CD14-positive monocyte (primary cell): ENCODE measurements around the gene PPT2. TPM values are rescaled to one million over a fixed set of nuclear protein-coding genes. Genes with fewer than 3 reads are reported as not detected.

ENCODE experiments used
- DNase-seq, 3 donors: peaks; one replicate each; pipeline ENCODE4 v3.0.0-alpha.2; 2011 to 2022
- H2AFZ ChIP-seq: 2 replicates; pipeline ENCODE4 v1.6.0; 2012; ENCODE audit warnings: mild to moderate bottlenecking, low read depth, low read length, inconsistent platforms; ENCODE audit not compliant: insufficient read depth, poor library complexity, severe bottlenecking
- H3K27ac ChIP-seq, 2 donors: 1 replicate in 1 of 2; 2 replicates in 1 of 2; pipeline ENCODE4 v1.5.1; 2012 to 2013; ENCODE audit warnings: low read length in 2 of 2, control low read depth in 1 of 2, inconsistent platforms in 1 of 2, low read depth in 1 of 2, mild to moderate bottlenecking in 1 of 2
- H3K27me3 ChIP-seq, 2 donors: one replicate each; pipeline versions ENCODE4 v1.6.0 to v1.6.1; 2011 to 2013; ENCODE audit warnings: low read length in 2 of 2; ENCODE audit not compliant: control insufficient read depth in 2 of 2, insufficient read depth in 2 of 2
- H3K36me3 ChIP-seq, 2 donors: replicated peaks in 1 of 2; 1 replicate in 1 of 2; 2 replicates in 1 of 2; pipeline versions ENCODE4 v1.5.1 to v1.6.1; 2012 to 2013; ENCODE audit warnings: low read length in 2 of 2, control low read depth in 1 of 2, inconsistent platforms in 1 of 2, mild to moderate bottlenecking in 1 of 2; ENCODE audit not compliant: insufficient read depth in 2 of 2, control insufficient read depth in 1 of 2
- H3K4me1 ChIP-seq, 2 donors: 1 replicate in 1 of 2; 2 replicates in 1 of 2; pipeline versions ENCODE4 v1.5.1 to v1.6.1; 2012 to 2013; ENCODE audit warnings: low read length in 2 of 2, control low read depth in 1 of 2, inconsistent platforms in 1 of 2, mild to moderate bottlenecking in 1 of 2, moderate library complexity in 1 of 2; ENCODE audit not compliant: insufficient read depth in 2 of 2, control insufficient read depth in 1 of 2
- H3K4me2 ChIP-seq: replicated peaks from 2 replicates; pipeline ENCODE3; 2012; ENCODE audit warnings: low read length, moderate library complexity, mild to moderate bottlenecking; ENCODE audit not compliant: poor library complexity, severe bottlenecking; ENCODE audit errors: extremely low read depth
- H3K4me3 ChIP-seq, 3 experiments: fragments of 200-600 bp in 1 of 3; sonication (generic) in 1 of 3; replicated peaks in 1 of 3; 1 replicate in 2 of 3; 2 replicates in 1 of 3; pipeline ENCODE4 v1.5.1; 2011 to 2013; ENCODE audit warnings: low read length in 3 of 3, mild to moderate bottlenecking in 3 of 3, control low read depth in 2 of 3, low read depth in 2 of 3, inconsistent platforms in 1 of 3, moderate library complexity in 1 of 3
- H3K79me2 ChIP-seq: 2 replicates; pipeline ENCODE4 v1.6.0; 2012; ENCODE audit warnings: mild to moderate bottlenecking, control low read depth, inconsistent platforms, low read length, moderate library complexity; ENCODE audit not compliant: insufficient read depth
- H3K9ac ChIP-seq: 2 replicates; pipeline ENCODE4 v1.6.0; 2017; ENCODE audit warnings: low read length, mild to moderate bottlenecking; ENCODE audit not compliant: insufficient read depth, poor library complexity, severe bottlenecking
- H3K9me3 ChIP-seq, 2 donors: replicated peaks in 1 of 2; 1 replicate in 1 of 2; 2 replicates in 1 of 2; pipeline versions ENCODE4 v1.5.1 to v1.6.1; 2012 to 2013; ENCODE audit warnings: low read length in 2 of 2, control low read depth in 1 of 2; ENCODE audit not compliant: control insufficient read depth in 1 of 2, insufficient read depth in 1 of 2
- H4K20me1 ChIP-seq: 2 replicates; pipeline ENCODE4 v1.6.0; 2012; ENCODE audit warnings: mild to moderate bottlenecking, low read length, control low read depth, moderate library complexity; ENCODE audit not compliant: insufficient read depth
- H3K27ac Mint-ChIP-seq, 7 donors: one replicate each; pipeline ENCODE4 v1.8.0; 2020; ENCODE audit warnings: mild to moderate bottlenecking in 7 of 7, mixed read lengths in 7 of 7, moderate library complexity in 6 of 7, inconsistent platforms in 2 of 7
- H3K27me3 Mint-ChIP-seq, 3 donors: one replicate each; pipeline ENCODE4 v1.8.0; 2021 to 2022; ENCODE audit warnings: low read depth in 3 of 3, mild to moderate bottlenecking in 3 of 3, mixed read lengths in 3 of 3, moderate library complexity in 3 of 3, inconsistent platforms in 1 of 3
- H3K36me3 Mint-ChIP-seq, 2 donors: one replicate each; pipeline ENCODE4 v1.8.0; 2020; ENCODE audit warnings: mixed read lengths in 2 of 2, inconsistent platforms in 1 of 2, mild to moderate bottlenecking in 1 of 2
- H3K4me1 Mint-ChIP-seq: one replicate; pipeline ENCODE4 v1.8.0; 2020; ENCODE audit warnings: mild to moderate bottlenecking, mixed read lengths
- H3K4me3 Mint-ChIP-seq, 2 donors: one replicate each; pipeline ENCODE4 v1.8.0; 2020; ENCODE audit warnings: mild to moderate bottlenecking in 2 of 2, mixed read lengths in 2 of 2, moderate library complexity in 1 of 2
- H3K9me3 Mint-ChIP-seq, 7 donors: one replicate each; pipeline ENCODE4 v1.8.0; 2020 to 2022; ENCODE audit warnings: mixed read lengths in 7 of 7, mild to moderate bottlenecking in 6 of 7, moderate library complexity in 6 of 7, inconsistent platforms in 2 of 7
- CTCF ChIP-seq: fragments of 200-600 bp; IDR thresholded peaks from one replicate; pipeline ENCODE4 v1.8.0; 2022; ENCODE audit warnings: antibody characterized with exemption, mild to moderate bottlenecking
- WGBS: methylation state at CpG from one replicate; pipeline ENCODE4 v1.1.5; 2013; ENCODE audit warnings: missing lambda C conversion rate; ENCODE audit not compliant: insufficient coverage; 5-methylcytosine and 5-hydroxymethylcytosine counted together
- intact Hi-C, 2 donors: fragments of 100-400 bp; cut with micrococcal nuclease; formaldehyde crosslinking; loops; one replicate each; pipeline versions ENCODE4 v1.15.0 to v1.15.1; 2023
- polyA plus RNA-seq, 3 donors: library from polyadenylated mRNA; depleted of rRNA in 1 of 3; unstranded in 2 of 3; stranded (reverse) in 1 of 3; fragments of 300-500 nt in 2 of 3; fragments of >200 nt in 1 of 3; fragmentation: Illumina TruSeq in 2 of 3; gene quantifications; 1 replicate in 2 of 3; 2 replicates in 1 of 3; pipeline ENCODE4 v1.2.3, GENCODE V29; 2012 to 2021

Gene PPT2
- polyA plus RNA-seq, 3 donors, result 1.4 to 4.0 (median 1.8) TPM

GRCh38 chr6:32137454-32137853, 16.5 kb upstream of the PPT2 start:
- intact Hi-C loops, result no loop called here
- peaks cover 5% of the 10 kb centered on the region for H3K4me1 Mint-ChIP-seq

DNA sequence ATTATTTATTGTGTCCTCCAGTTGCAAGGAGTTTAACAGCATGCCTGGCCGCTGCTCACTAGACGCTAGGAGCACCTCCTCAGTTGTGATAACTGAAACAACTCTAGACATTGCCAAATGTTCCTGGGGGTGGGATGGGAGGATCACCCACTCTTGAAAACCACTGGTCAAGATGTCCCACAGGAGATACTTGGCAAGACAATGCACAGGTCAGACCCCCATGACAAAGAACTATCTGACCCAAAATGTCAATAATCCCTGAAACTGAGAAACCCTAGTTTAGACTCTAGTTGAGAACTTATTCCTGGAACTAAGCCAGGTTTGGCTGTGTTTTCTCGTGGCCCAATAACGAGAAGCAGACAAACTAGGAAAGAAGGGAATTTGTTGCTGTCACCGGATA, 14.4 kb upstream of the PPT2 start:
- Histone ChIP-seq H3K4me2 (no peak overlapping the region), H3K4me1 (no peaks in the 10 kb centered on the region), H2AFZ (no peak overlapping the region), H3K9me3 (no peaks in the 10 kb centered on the region), H3K36me3 (no peaks in the 10 kb centered on the region), H3K79me2 (no peaks in the 10 kb centered on the region), H3K27ac (no peak overlapping the region), H3K9ac (no peak overlapping the region), H3K4me3 (no peak overlapping the region), H3K27me3 (peaks cover 0 to 3% of the 10 kb centered on the region in 2 donors), H4K20me1 (no peaks in the 10 kb centered on the region)
- no peak overlapping the region for H3K4me3 Mint-ChIP-seq
- peaks cover 5% of the 10 kb centered on the region for H3K4me1 Mint-ChIP-seq
- H3K27ac Mint-ChIP-seq, result no peak overlapping the region
- H3K36me3 Mint-ChIP-seq, result no peaks in the 10 kb centered on the region
- peaks cover 8 to 14% (median 9%) of the 10 kb centered on the region in 3 donors for H3K27me3 Mint-ChIP-seq
- intact Hi-C loops, result no loop called here
- DNase-seq, result no peak
- no peaks in the 10 kb centered on the region for H3K9me3 Mint-ChIP-seq
- 80% methylated on average over 3 of the region's 5 CpGs for WGBS
- no peak for TF ChIP-seq CTCF

More at GRCh38 chr6:32137454-32137853, 16.5 kb upstream of the PPT2 start:
- TF ChIP-seq CTCF, result no peak
- no peaks in the 10 kb centered on the region for H3K9me3 ChIP-seq
- H2AFZ ChIP-seq, result no peak overlapping the region
- H3K36me3 ChIP-seq, result no peaks in the 10 kb centered on the region
- H3K9ac ChIP-seq, result no peak overlapping the region
- no peak for DNase-seq
- Mint-ChIP-seq H3K4me3 (no peak overlapping the region), H3K27ac (no peak overlapping the region), H3K9me3 (no peaks in the 10 kb centered on the region), H3K27me3 (peaks cover 13 to 18% (median 16%) of the 10 kb centered on the region in 3 donors), H3K36me3 (no peaks in the 10 kb centered on the region)
- H4K20me1 ChIP-seq, result no peaks in the 10 kb centered on the region
- no peak overlapping the region for H3K4me3 ChIP-seq
- no peaks in the 10 kb centered on the region for H3K4me1 ChIP-seq
- peaks cover 0 to 3% of the 10 kb centered on the region in 2 donors for H3K27me3 ChIP-seq
- H3K79me2 ChIP-seq, result no peaks in the 10 kb centered on the region
- no peak overlapping the region for H3K4me2 ChIP-seq
- no peak overlapping the region for H3K27ac ChIP-seq
